ENCODE data around the gene FCRLB.

FCRLB gene

DNA sequence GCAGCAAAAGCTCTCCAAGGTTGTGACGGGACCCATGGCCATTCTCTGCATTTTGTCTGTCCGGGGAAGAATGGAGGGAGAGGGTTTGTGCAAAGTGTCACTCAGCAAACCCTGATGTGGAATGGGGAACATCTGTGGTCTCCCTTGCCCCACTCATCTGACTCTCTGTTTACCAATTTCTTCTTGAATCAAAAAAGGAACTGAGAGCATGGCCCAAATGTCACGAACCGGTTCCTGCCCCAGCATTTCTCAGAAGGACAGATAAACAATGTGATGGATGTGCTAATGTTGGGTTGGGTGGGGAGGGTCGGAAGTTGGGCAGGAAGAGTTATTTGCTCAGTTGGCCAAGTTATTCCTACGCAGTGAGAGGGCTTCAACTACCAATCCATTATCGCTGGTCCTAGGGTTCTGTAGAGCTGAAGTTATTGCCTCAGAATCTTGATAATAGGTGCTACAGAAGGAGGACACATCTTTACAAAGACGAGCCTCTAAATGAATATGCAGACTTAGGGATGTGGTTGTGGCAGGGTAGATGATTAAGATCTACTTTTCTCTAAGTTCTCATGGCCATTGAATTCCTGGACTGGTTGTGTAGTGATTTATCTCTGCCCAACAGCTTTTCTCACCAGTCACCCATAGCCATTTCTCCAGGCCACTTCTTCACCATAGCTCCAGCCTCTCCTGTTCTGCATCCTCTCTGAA, 18.7 kb downstream of the FCRLB start:
- H3K27ac ChIP-seq (ENCODE audit: extremely low read depth, low read depth, low read length), result no peak overlapping the region
- H3K4me1 ChIP-seq (ENCODE audit: control insufficient read depth, insufficient read depth, low read length), result no peaks in the 10 kb centered on the region
- no peaks in the 10 kb centered on the region for H3K9me3 ChIP-seq (ENCODE audit: control insufficient read depth, insufficient read depth, low read depth, low read length)
- H3K4me3 ChIP-seq (ENCODE audit: low read depth, low read length), result no peak overlapping the region
- TF ChIP-seq REPIN1 (tag by site-specific recombination; IDR thresholded peaks at IDR 0.05; ENCODE audit: low read depth) (no peak), ZNF37A (tag by site-specific recombination; IDR thresholded peaks at IDR 0.05) (no peak), ZNF777 (tag by site-specific recombination; IDR thresholded peaks at IDR 0.05; ENCODE audit: borderline replicate concordance) (no peak), SALL2 (tag by site-specific recombination; IDR thresholded peaks at IDR 0.05; ENCODE audit: borderline replicate concordance) (no peak)
- TF ChIP-seq, protein P1, sequence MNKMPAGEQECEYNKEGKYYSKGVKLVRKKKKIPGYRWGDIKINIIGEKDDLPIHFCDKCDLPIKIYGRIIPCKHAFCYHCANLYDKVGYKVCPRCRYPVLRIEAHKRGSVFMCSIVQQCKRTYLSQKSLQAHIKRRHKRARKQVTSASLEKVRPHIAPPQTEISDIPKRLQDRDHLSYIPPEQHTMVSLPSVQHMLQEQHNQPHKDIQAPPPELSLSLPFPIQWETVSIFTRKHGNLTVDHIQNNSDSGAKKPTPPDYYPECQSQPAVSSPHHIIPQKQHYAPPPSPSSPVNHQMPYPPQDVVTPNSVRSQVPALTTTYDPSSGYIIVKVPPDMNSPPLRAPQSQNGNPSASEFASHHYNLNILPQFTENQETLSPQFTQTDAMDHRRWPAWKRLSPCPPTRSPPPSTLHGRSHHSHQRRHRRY (tag by site-specific recombination; IDR thresholded peaks at IDR 0.05), result no peak
- H3K36me3 ChIP-seq (ENCODE audit: control insufficient read depth in 2 of 2, insufficient read depth in 1 of 2, low read length in 2 of 2), result no peaks in the 10 kb centered on the region
- CTCF ChIA-PET, result interaction anchor here (0.6 to 7.3 kb wide), 11 partner anchors 8 to 478 kb away, joined by 3 to 58 read pairs (median 5); no protein-coding TSS in a partner anchor
- POLR2A ChIA-PET, result interaction anchor here (3.6 kb wide), 1 partner anchor 10 kb away, joined by 10 read pairs; the partner anchor contains the start of gene DUSP12

DNA sequence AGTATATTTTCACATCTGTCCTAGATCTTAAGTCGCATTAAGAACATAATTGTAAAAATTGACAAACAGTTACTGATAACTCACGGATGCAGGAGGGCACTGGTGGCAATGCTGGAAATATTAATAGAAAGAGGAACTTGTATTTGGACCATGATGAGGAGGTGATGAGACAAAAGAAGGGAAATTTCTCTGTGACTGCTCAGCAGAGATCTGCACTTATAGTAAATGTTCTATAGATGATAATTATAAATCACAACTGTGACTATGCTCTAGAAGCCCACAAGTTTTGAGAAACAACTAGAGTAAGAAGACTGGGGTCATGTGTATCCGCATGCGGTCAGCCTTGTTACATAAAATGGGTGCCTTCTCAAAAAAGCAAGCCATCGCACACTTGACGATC, 19.6 kb downstream of the FCRLB start:
- no peaks in the 10 kb centered on the region for H3K4me1 ChIP-seq (ENCODE audit: control insufficient read depth, insufficient read depth, low read length)
- no peak overlapping the region for H3K27ac ChIP-seq (ENCODE audit: extremely low read depth, low read depth, low read length)
- POLR2A ChIA-PET, result no interaction called here
- H3K9me3 ChIP-seq (ENCODE audit: control insufficient read depth, insufficient read depth, low read depth, low read length), result no peaks in the 10 kb centered on the region
- no peaks in the 10 kb centered on the region for H3K36me3 ChIP-seq (ENCODE audit: control insufficient read depth in 2 of 2, insufficient read depth in 1 of 2, low read length in 2 of 2)
- CTCF ChIA-PET, result interaction anchor here (0.7 to 7.3 kb wide), 21 partner anchors 9 to 1255 kb away, joined by 3 to 58 read pairs (median 3); partner anchors contain the start of gene DUSP12
- TF ChIP-seq, protein P2, sequence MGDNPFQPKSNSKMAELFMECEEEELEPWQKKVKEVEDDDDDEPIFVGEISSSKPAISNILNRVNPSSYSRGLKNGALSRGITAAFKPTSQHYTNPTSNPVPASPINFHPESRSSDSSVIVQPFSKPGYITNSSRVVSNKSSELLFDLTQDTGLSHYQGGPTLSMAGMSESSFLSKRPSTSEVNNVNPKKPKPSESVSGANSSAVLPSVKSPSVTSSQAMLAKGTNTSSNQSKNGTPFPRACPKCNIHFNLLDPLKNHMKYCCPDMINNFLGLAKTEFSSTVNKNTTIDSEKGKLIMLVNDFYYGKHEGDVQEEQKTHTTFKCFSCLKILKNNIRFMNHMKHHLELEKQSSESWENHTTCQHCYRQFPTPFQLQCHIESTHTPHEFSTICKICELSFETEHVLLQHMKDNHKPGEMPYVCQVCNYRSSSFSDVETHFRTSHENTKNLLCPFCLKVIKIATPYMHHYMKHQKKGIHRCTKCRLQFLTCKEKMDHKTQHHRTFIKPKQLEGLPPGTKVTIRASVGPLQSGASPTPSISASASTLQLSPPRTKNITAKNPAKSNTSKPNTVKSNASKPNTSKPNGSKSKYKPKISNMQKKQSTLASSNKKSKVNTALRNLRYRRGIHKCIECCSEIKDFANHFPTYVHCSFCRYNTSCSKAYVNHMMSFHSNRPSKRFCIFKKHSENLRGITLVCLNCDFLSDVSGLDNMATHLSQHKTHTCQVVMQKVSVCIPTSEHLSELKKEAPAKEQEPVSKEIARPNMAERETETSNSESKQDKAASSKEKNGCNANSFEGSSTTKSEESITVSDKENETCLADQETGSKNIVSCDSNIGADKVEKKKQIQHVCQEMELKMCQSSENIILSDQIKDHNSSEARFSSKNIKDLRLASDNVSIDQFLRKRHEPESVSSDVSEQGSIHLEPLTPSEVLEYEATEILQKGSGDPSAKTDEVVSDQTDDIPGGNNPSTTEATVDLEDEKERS (tag by site-specific recombination; IDR thresholded peaks at IDR 0.05), result no peak
- no peak for TF ChIP-seq GLI4 (tag by site-specific recombination; IDR thresholded peaks at IDR 0.05)
- TF ChIP-seq ZBTB1 (tag by site-specific recombination; IDR thresholded peaks at IDR 0.05), result no peak
- TF ChIP-seq ZNF354C (tag by site-specific recombination; IDR thresholded peaks at IDR 0.05; ENCODE audit: borderline replicate concordance, low read depth), result no peak
- H3K4me3 ChIP-seq (ENCODE audit: low read depth, low read length), result no peak overlapping the region

DNA sequence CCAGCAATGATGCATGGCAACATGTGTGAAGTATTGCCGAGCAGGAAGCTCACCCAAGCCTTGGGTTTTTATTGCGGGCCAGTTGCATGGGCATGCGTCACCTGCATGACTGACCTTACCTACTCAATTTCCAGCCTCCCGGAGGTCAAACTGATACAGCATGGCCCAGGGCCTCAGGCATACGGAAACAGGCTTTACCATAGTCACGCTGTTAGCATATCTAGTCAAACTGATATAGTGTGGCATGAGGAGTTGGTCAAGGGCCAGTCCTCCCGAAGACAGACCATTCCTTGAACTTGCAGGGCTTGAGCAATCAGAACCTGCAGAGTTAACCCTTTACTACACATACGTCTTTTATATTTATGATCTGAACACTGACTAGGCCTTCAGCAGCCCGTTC, 21.9 kb downstream of the FCRLB start:
- H3K9me3 ChIP-seq (ENCODE audit: control insufficient read depth, insufficient read depth, low read depth, low read length), result no peaks in the 10 kb centered on the region
- no peak overlapping the region for H3K4me3 ChIP-seq (ENCODE audit: low read depth, low read length)
- TF ChIP-seq ZNF843 (tag by site-specific recombination; IDR thresholded peaks at IDR 0.05) (no peak), ZNF248 (tag by site-specific recombination; IDR thresholded peaks at IDR 0.05) (no peak), EGR2 (tag by site-specific recombination; IDR thresholded peaks at IDR 0.05; ENCODE audit: low read depth) (no peak), ZNF514 (tag by site-specific recombination; IDR thresholded peaks at IDR 0.05) (no peak), SCRT1 (tag by site-specific recombination; IDR thresholded peaks at IDR 0.05; ENCODE audit: borderline replicate concordance) (no peak), ZBTB7A (tag by site-specific recombination; IDR thresholded peaks at IDR 0.05; ENCODE audit: low read depth) (no peak), KLF7 (tag by site-specific recombination; IDR thresholded peaks at IDR 0.05; ENCODE audit: borderline replicate concordance) (no peak), ZNF48 (tag by site-specific recombination; IDR thresholded peaks at IDR 0.05) (no peak), MYNN (tag by site-specific recombination; IDR thresholded peaks at IDR 0.05; ENCODE audit: borderline replicate concordance) (no peak)
- no peak overlapping the region for H3K27ac ChIP-seq (ENCODE audit: extremely low read depth, low read depth, low read length)
- H3K36me3 ChIP-seq (ENCODE audit: control insufficient read depth in 2 of 2, insufficient read depth in 1 of 2, low read length in 2 of 2), result no peaks in the 10 kb centered on the region
- ChIA-PET CTCF (interaction anchor here (0.8 to 7.3 kb wide), 2 partner anchors 255 to 259 kb away, joined by 3 to 58 read pairs; no protein-coding TSS in a partner anchor), POLR2A (no interaction called here)
- no peaks in the 10 kb centered on the region for H3K4me1 ChIP-seq (ENCODE audit: control insufficient read depth, insufficient read depth, low read length)

All from HEK293 (cell line).